AG04449 (cell line): ENCODE data around the gene H1-8.

Experiments used
- CTCF ChIA-PET: fragments of 350-600 bp; formaldehyde crosslinking; extraction: SDS; loops from one replicate; lab custom pipeline; 2021; ENCODE audit warnings: antibody characterized with exemption; lab: Yijun Ruan, JAX
- POLR2A ChIA-PET: fragments of 400-600, 350-600 bp; formaldehyde crosslinking; extraction: SDS; loops from one replicate; lab custom pipeline; 2020; ENCODE audit warnings: antibody characterized with exemption, inconsistent platforms; lab: Yijun Ruan, JAX
- DNase-seq: peaks from one replicate; pipeline ENCODE4 v3.0.0-alpha.2; 2010; ENCODE audit warnings: low read depth, low spot score
- H3K4me3 ChIP-seq: 2 replicates; pipeline ENCODE4 v1.5.1; 2011; ENCODE audit warnings: low read depth, mild to moderate bottlenecking, control low read depth, low read length
- TF ChIP-seq, protein P1 (sequence below): IDR thresholded peaks from one replicate; pipeline ENCODE4 v1.5.1; 2011; ENCODE audit warnings: mild to moderate bottlenecking, moderate library complexity, low read length, control low read depth, inconsistent platforms; ENCODE audit not compliant: insufficient read depth; ENCODE audit errors: missing control alignments

The H1-8 gene

DNA sequence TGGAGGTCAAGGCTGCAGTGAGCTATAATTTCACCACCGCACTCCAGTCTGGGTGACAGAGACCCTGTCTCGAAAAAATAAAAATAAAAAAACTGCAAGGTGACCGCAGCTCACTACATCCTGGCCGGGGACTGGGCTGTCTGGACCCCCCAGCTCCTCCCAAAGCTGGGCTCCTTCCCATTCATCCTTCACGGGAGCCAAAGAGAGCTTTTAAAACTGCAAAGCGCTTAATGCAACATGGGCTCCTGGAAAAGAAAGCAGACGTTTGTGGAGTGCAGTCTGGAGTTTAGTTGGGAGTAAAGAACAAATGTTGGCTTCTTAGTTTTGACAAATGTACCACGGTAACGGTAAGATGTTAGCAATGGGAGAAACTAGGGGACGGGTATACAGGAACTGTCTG lies 51.4 kb downstream of the H1-8 start:
- CTCF ChIA-PET: interaction anchor here (0.8 to 4.3 kb wide), 4 partner anchors 11 to 104 kb away, joined by 3 to 19 read pairs (median 6); partner anchors contain the start of gene PLXND1
- POLR2A ChIA-PET: interaction anchor here (0.7 kb wide), 1 partner anchor 24 kb away, joined by 3 read pairs; no protein-coding TSS in a partner anchor
- TF ChIP-seq, protein P1, sequence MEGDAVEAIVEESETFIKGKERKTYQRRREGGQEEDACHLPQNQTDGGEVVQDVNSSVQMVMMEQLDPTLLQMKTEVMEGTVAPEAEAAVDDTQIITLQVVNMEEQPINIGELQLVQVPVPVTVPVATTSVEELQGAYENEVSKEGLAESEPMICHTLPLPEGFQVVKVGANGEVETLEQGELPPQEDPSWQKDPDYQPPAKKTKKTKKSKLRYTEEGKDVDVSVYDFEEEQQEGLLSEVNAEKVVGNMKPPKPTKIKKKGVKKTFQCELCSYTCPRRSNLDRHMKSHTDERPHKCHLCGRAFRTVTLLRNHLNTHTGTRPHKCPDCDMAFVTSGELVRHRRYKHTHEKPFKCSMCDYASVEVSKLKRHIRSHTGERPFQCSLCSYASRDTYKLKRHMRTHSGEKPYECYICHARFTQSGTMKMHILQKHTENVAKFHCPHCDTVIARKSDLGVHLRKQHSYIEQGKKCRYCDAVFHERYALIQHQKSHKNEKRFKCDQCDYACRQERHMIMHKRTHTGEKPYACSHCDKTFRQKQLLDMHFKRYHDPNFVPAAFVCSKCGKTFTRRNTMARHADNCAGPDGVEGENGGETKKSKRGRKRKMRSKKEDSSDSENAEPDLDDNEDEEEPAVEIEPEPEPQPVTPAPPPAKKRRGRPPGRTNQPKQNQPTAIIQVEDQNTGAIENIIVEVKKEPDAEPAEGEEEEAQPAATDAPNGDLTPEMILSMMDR: no peak
- no peak for DNase-seq
- no peak overlapping the region for H3K4me3 ChIP-seq

DNA sequence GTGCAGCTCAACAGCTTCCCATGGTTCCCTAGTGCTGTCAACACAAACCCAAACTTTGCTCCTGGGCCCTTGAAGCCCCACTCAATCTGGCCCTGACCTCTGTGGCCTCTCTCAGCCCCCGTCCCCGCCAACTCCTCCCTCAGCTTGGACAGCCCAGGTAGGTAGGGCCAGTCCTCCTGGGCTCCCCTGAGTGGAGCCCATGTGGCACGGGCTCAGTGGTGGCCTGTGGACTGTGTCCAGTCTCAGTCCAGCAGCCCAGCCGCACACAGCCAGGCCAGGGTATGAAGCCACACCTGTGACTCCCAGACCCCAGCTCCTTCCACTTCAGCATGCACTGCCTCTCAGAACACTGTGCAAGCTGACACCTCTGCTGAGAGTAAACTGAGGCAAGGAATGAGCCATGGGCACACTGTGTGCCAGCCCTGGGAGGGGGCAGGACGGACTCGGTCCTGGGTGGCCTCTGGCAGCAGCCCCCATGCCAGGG lies 52.0 kb downstream of the H1-8 start:
- H3K4me3 ChIP-seq: no peak overlapping the region
- DNase-seq: no peak
- TF ChIP-seq, protein P1: no peak
- POLR2A ChIA-PET: no interaction called here
- CTCF ChIA-PET: interaction anchor here (1.7 to 4.3 kb wide), 3 partner anchors 11 to 105 kb away, joined by 7 to 19 read pairs (median 13); partner anchors contain the start of gene PLXND1

DNA sequence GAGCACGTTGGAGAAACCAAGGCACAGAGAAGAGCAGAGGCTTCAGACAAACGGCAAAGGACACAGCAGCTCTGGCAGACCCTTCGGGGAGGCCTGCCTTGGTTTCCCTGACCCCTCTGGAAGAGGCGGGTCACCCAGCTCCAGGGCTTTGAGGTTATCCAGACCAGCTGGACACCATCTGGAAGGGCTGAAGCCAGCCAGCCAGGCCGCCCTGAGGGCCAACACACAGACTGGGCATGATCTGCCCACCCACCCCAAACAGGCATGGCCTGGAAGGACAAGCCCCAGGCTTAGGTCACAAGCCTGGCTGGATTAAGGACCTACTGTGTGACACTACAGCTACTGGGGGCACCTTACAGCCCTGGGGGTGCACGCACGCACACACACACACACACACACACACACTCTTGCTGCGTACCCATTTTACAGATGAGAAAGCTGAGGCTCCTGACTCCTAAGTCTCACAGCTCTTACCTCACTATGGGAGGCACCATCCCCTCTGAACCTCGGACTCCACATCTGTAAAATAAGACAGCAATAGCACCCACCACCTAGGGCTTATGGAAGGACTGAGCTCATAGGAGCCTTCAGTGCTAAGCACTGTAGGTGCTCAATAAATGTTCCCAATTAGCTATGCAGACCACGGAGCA lies 52.7 kb downstream of the H1-8 start:
- DNase-seq: no peak
- ChIA-PET CTCF (interaction anchor here (0.9 to 4.3 kb wide), 7 partner anchors 10 to 229 kb away, joined by 3 to 19 read pairs (median 3); partner anchors contain the start of gene PLXND1), POLR2A (interaction anchor here (0.7 to 2.0 kb wide), 5 partner anchors 9 to 105 kb away, joined by 3 to 11 read pairs (median 4); partner anchors contain the start of gene PLXND1)
- peak overlapping the region; percentile 21; the same call in 1 of the 2 replicates for H3K4me3 ChIP-seq
- TF ChIP-seq, protein P1: no peak

DNA sequence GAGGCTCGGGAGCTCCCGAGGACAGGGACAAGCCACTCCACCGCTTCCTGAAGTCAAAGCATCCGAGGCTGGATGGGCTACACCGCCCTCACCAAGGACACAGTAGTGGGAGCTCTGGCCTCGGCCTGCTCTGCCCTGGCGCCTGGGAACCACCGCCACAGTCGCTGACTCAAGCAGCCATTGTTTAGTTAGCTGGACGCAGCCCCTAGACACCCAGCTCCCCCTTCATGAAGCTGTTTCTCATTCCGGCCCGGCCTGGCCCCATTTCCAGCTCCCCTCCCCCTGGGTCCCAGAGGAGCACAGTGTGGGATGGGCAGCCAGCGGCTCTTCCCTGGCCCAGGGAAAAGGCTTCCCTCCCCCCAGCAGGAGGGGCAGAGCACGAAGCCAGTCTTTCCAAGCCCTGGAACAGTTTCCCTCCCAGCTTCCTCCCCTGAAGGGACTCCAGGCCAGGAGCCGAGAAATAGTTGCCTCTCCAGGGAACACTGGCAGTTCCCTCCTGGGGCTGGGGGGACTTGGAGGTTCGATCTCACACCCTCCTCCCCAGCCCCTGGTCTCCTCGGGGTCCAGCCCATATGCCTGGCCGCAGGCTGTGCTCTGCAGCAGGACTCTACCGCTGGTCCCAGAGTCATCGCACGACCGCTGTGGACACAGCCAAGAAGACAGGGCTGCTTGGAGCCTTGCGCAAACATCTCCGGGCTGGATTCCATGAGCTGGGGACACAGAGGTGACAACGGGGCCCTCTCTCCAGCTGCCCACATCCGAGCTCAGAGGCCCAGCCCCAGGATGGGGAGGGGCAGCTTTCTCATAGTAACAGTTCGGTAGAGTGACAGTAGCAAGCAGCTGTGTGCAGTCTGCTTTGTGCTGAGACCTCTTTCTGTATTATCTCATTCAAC lies 53.5 kb downstream of the H1-8 start:
- DNase-seq: peak; percentile 81
- ChIA-PET POLR2A (interaction anchor here (0.7 to 2.0 kb wide), 5 partner anchors 9 to 106 kb away, joined by 3 to 11 read pairs (median 4); partner anchors contain the start of gene PLXND1), CTCF (interaction anchor here (0.9 to 4.3 kb wide), 8 partner anchors 9 to 228 kb away, joined by 3 to 19 read pairs (median 3); partner anchors contain the start of gene PLXND1)
- TF ChIP-seq, protein P1: no peak
- H3K4me3 ChIP-seq: peak overlapping the region; percentile 29

DNA sequence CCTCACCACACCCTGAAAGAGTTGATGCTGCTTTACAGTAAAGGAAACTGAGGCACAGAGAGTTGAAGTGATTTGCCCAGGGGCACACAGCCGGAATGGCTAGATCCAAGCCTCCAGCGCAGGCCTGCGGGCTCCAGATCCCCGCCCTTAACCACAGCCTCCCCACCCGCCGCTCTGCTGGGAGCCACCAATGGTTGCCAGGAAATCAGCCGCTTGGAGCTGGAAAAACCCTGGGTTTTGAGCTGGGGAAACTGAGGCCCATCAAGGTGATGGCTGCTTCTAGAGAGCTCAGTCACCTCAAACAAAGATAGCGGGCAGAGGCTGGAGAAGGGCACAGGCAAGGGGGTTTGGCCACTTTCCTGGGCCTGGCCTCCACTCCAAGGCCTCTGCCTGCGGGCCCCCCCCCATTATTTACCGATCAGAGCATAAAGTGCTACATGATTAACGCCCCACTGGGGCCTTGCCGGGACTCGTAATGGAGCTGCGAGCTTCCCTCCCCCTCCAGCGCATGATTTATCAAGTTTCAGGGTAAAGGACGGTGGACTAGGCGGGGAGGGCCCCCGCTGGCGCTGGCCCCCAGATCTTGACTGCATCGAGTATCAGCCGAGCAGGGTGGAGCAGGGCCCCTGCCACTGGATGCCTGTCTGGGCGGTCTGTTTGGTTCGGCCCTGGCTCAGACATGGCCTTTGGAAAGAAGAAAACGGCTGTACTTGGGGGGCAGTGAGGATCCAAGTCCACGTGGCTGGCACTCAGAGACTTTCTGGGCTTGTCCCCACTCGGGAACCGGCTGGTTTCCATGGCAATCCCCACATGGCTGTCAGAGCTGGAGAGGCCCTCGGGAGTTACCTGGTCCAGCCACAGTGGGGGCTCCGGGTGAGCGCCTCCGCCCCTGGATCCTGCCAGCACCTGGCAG lies 54.4 kb downstream of the H1-8 start:
- TF ChIP-seq, protein P1: no peak
- H3K4me3 ChIP-seq: no peak overlapping the region
- CTCF ChIA-PET: interaction anchor here (0.9 to 4.3 kb wide), 6 partner anchors 8 to 141 kb away, joined by 3 to 19 read pairs (median 4); partner anchors contain the start of gene PLXND1
- DNase-seq: no peak
- POLR2A ChIA-PET: interaction anchor here (0.9 to 2.0 kb wide), 2 partner anchors 8 to 39 kb away, joined by 4 to 11 read pairs; partner anchors contain the start of gene PLXND1
